ENCODE data around the gene DNAJC5. TPM values are rescaled to one million over a fixed set of nuclear protein-coding genes. Genes with fewer than 3 reads are reported as not detected.

The DNAJC5 gene
- total RNA-seq, 1 experiment from 2014 or later: 124 TPM

DNA sequence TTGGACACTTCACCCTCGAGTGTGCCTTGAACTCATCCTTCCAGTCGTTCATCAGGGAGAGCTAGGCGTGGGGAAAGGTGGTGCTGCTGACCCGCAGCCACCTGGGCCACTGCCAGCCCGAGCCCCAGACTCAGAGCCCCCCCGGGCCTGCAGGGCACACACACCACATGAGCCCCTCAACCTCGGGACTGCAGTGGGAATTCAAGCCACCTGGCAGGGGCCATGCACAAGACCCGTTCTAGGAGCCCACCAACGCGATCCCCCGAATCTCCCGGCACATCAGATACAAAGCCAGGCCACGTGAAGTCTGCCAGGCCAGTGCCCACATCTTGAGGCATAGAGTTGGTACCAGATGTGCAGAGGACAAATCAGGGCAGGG lies 72.0 kb downstream of the DNAJC5 start:
- Mint-ChIP-seq H3K9me3 (ENCODE audit: unreplicated experiment) (peaks cover 10% of the 10 kb centered on the region), H3K4me3 (ENCODE audit: unreplicated experiment) (no peak overlapping the region), H3K36me3 (ENCODE audit: insufficient read depth, unreplicated experiment) (peaks cover 49% of the 10 kb centered on the region), H3K4me1 (ENCODE audit: low read depth, unreplicated experiment) (peaks cover 9% of the 10 kb centered on the region), H3K27ac (ENCODE audit: unreplicated experiment) (no peak overlapping the region), H3K27me3 (ENCODE audit: insufficient read depth, unreplicated experiment) (peaks cover 3% of the 10 kb centered on the region)
- ChIA-PET POLR2A (interaction anchor here (1.0 kb wide), 1 partner anchor 11 kb away, joined by 3 read pairs; the partner anchor contains the start of gene UCKL1), CTCF (no interaction called here)
- Histone ChIP-seq H3K36me3 (ENCODE audit: control insufficient read depth, insufficient read depth, low read length) (peaks cover 26% of the 10 kb centered on the region), H3K9me3 (peaks cover 23% of the 10 kb centered on the region), H3K4me1 (peaks cover 16% of the 10 kb centered on the region), H3K27me3 (replicated peaks; ENCODE audit: control insufficient read depth, insufficient read depth, low read length) (no peaks in the 10 kb centered on the region), H3K4me3 (ENCODE audit: low read depth, low read length) (no peak overlapping the region)
- TF ChIP-seq CTCF (IDR thresholded peaks at IDR 0.05; ENCODE audit: insufficient read depth in 1 of 2, low read depth in 1 of 2, low read length in 1 of 2, severe bottlenecking in 1 of 2, unreplicated experiment in 1 of 2): no peak
- BruUV-seq (replicated peaks): no TSS peak
- intact Hi-C loops (cut with micrococcal nuclease; ENCODE audit: unreplicated experiment): no loop called here
- no peak for DNase-seq

GRCh38 chr20:63967330-63968135 lies 72.6 kb downstream of the DNAJC5 start:
- Mint-ChIP-seq H3K27me3 (ENCODE audit: insufficient read depth, unreplicated experiment) (peaks cover 3% of the 10 kb centered on the region), H3K4me3 (ENCODE audit: unreplicated experiment) (peak overlapping the region; percentile 69), H3K4me1 (ENCODE audit: low read depth, unreplicated experiment) (peaks cover 9% of the 10 kb centered on the region), H3K9me3 (ENCODE audit: unreplicated experiment) (peaks cover 10% of the 10 kb centered on the region), H3K36me3 (ENCODE audit: insufficient read depth, unreplicated experiment) (peaks cover 49% of the 10 kb centered on the region), H3K27ac (ENCODE audit: unreplicated experiment) (no peak overlapping the region)
- intact Hi-C loops (cut with micrococcal nuclease; ENCODE audit: unreplicated experiment): no loop called here
- Histone ChIP-seq H3K9me3 (peaks cover 23% of the 10 kb centered on the region), H3K36me3 (ENCODE audit: control insufficient read depth, insufficient read depth, low read length) (peaks cover 24% of the 10 kb centered on the region), H3K27me3 (replicated peaks; ENCODE audit: control insufficient read depth, insufficient read depth, low read length) (no peaks in the 10 kb centered on the region), H3K4me3 (ENCODE audit: low read depth, low read length) (no peak overlapping the region), H3K4me1 (peaks cover 16% of the 10 kb centered on the region)
- CTCF ChIA-PET: interaction anchor here (0.9 kb wide), 1 partner anchor 71 kb away, joined by 3 read pairs; no protein-coding TSS in a partner anchor
- no peak for TF ChIP-seq CTCF (IDR thresholded peaks at IDR 0.05; ENCODE audit: insufficient read depth in 1 of 2, low read depth in 1 of 2, low read length in 1 of 2, severe bottlenecking in 1 of 2, unreplicated experiment in 1 of 2)
- BruUV-seq (replicated peaks): no TSS peak
- POLR2A ChIA-PET: interaction anchor here (1.0 to 1.4 kb wide), 2 partner anchors 11 to 103 kb away, joined by 3 read pairs; partner anchors contain the start of genes TPD52L2 and UCKL1
- DNase-seq: no peak

GRCh38 chr20:63968136-63968927 lies 73.4 kb downstream of the DNAJC5 start:
- Mint-ChIP-seq H3K27me3 (ENCODE audit: insufficient read depth, unreplicated experiment) (peaks cover 3% of the 10 kb centered on the region), H3K4me1 (ENCODE audit: low read depth, unreplicated experiment) (peaks cover 9% of the 10 kb centered on the region), H3K36me3 (ENCODE audit: insufficient read depth, unreplicated experiment) (peaks cover 43% of the 10 kb centered on the region), H3K4me3 (ENCODE audit: unreplicated experiment) (peak overlapping the region; percentile 69), H3K27ac (ENCODE audit: unreplicated experiment) (peak overlapping the region; percentile 33), H3K9me3 (ENCODE audit: unreplicated experiment) (peaks cover 10% of the 10 kb centered on the region)
- TF ChIP-seq CTCF (IDR thresholded peaks at IDR 0.05; ENCODE audit: insufficient read depth in 1 of 2, low read depth in 1 of 2, low read length in 1 of 2, severe bottlenecking in 1 of 2, unreplicated experiment in 1 of 2): no peak
- DNase-seq: peak in 1 of 2 experiments; percentile 58
- peaks cover 20% of the 10 kb centered on the region for H3K36me3 ChIP-seq (ENCODE audit: control insufficient read depth, insufficient read depth, low read length)
- H3K4me3 ChIP-seq (ENCODE audit: low read depth, low read length): peak overlapping the region; percentile 78
- peaks cover 17% of the 10 kb centered on the region for H3K4me1 ChIP-seq
- peaks cover 23% of the 10 kb centered on the region for H3K9me3 ChIP-seq
- ChIA-PET CTCF (interaction anchor here (0.9 kb wide), 1 partner anchor 70 kb away, joined by 3 read pairs; no protein-coding TSS in a partner anchor), POLR2A (interaction anchor here (1.4 kb wide), 1 partner anchor 103 kb away, joined by 3 read pairs; the partner anchor contains the start of gene TPD52L2)
- BruUV-seq (replicated peaks): TSS peak; percentile 33
- intact Hi-C loops (cut with micrococcal nuclease; ENCODE audit: unreplicated experiment): no loop called here
- no peaks in the 10 kb centered on the region for H3K27me3 ChIP-seq (replicated peaks; ENCODE audit: control insufficient read depth, insufficient read depth, low read length)
